Superior temporal gyrus (tissue), 1 donor: ENCODE data around the gene RPL31.
A peak's percentile ranks its signal among the peaks of the same experiment; 100 is the strongest.

Experiments used
- DNase-seq: peaks from one replicate; pipeline ENCODE4 v3.0.0-alpha.2; 2016; ENCODE audit errors: extremely low spot score

RPL31 gene

GRCh38 chr2:100974712-100975520 is 27.2 kb upstream of the RPL31 start:
- DNase-seq: no peak

GRCh38 chr2:100975521-100975785 is 26.6 kb upstream of the RPL31 start:
- no peak for DNase-seq

DNA sequence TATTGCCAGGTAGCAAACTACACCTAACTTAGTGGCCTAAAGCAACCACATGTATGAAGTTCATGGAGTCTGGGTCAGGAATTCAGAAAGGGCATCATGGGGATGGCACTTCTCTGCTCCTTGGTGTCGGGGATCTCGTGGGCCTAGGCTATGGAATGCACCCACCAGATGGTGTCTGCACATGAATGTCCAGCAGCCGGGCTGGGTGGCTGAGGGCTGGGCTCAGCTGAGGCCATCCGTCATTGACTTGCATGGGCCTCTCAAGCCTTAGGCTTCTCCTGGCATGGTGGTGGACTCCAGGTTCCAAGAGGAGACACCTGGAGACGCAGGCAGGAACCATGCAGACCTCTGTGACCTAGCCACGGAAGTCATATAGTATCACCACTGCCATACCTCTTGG is 26.0 kb upstream of the RPL31 start:
- no peak for DNase-seq

GRCh38 chr2:100976645-100977391 is 25.3 kb upstream of the RPL31 start:
- DNase-seq: peak; percentile 25

- no peak for DNase-seq
Measured at GRCh38 chr2:100977511-100977910, 24.6 kb upstream of the RPL31 start.

- peak; percentile 33 for DNase-seq
Measured at GRCh38 chr2:100978582-100979191, 23.4 kb upstream of the RPL31 start.

DNA sequence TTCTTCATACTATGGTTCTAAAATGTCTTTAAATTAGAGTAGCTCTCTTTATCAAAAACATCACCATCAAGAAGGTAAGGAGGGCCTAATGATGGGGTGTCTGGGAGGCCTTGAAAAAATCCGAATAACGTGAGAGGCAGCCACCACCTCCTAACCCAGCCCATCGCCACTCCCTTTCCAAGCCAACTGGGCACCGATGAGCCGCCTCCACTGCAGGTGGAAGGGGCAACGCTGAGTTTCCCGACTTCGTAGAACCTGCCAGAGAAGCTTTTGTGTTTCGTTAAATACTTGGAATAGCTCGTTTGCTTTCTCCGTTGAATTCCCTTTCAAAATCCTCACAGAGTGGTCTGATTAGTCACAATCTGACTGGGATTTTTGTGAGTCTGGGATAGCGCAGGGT is 22.0 kb upstream of the RPL31 start:
- no peak for DNase-seq

GRCh38 chr2:100981011-100981410 is 21.1 kb upstream of the RPL31 start:
- DNase-seq: no peak

DNA sequence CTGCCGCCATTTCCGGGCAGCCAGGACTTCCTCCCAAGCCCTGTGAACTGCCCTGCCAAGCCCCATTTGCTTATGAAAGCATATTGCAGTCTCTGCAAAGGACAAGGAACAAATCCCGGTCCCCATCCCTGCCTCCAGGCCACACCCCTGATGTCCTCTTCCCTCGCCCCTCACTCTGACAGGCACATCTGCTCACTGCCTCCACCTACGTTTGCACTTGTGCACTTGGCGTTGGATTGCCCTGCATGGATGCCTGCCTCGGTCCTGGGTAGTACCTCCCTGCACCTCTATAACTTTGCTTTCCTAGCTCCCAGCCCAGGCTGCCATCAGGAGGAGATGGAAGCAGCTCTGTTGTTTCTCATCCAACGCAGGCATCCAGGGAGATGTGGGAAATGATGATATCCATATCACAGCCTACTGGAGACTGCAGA is 19.6 kb upstream of the RPL31 start:
- DNase-seq: peak; percentile 30

DNA sequence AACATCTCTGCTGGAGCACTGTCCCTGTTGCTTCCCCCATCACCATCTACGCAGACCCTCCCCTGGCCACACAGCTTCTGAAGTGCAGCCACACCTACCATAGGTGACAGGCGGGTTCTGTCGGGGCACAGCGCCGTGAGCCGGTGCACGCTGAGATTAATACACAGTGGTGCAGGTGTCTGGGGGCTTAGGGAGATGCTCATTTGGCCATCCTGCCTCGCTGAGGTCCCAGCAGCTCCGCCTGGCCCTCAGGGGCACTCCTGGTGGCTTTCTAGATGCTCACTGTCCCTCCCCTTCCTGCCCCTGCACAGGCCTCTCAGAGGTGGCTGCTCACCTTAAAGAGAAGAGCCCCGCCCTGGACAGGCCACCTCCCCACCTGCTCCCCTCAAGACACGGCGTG is 18.9 kb upstream of the RPL31 start:
- no peak for DNase-seq

DNA sequence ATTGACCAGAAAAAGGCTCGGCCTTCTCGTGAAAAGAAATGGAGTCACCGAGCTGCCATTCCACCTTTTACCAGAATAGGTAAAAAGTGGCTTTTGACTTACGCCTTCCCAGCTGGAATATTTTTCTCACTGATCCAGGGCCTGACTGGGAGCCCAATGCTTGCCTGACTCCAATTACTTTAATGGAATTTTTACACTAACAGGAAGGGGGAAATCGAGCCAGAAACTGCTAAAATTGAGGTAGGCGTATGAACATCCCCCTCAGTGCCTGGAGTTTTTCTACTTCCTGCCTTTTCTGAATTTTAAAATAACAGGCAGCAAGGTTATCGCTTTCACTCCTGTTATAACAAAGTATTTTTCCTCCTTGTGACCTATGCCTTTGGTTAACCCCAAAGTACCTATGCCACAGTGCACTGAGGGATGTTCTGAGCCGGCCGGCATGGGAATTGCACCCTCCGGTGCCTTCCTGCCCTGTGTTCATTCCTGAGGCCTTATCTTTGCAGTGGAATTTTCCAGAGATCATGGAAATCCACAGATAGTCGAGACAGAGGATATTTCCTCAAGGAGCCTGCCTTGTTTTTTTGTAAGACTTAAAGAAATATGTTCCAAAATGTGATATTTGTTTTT is 18.3 kb upstream of the RPL31 start:
- peak; percentile 46 for DNase-seq

- DNase-seq: peak; percentile 80
Measured at GRCh38 chr2:100984892-100985307, 17.2 kb upstream of the RPL31 start.

DNA sequence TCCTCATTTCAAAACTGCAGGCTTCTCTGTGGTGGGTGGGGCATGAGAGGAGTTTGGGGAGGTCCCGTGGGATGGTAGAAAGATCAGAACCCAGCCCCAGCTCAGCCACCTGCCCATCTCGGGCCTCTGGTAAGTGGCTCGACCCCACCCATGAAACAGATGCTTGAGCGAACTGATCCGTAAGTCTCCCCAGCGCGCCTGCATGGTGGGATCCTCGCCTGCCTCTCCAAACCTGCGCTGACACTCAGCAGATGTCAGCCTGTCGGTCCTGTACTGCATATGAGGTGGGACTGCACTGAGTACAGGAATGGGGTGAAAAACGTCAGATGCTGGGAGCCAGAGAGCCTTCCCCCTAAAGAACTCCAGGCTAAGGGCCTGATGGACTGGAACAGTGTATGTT is 15.9 kb upstream of the RPL31 start:
- no peak for DNase-seq

- DNase-seq: no peak
Measured at GRCh38 chr2:100987536-100987935, 14.6 kb upstream of the RPL31 start.

- no peak for DNase-seq
Measured at GRCh38 chr2:100987974-100988373, 14.1 kb upstream of the RPL31 start.

- DNase-seq: no peak
Measured at GRCh38 chr2:100988630-100989417, 13.3 kb upstream of the RPL31 start.

GRCh38 chr2:100989666-100990065 is 12.4 kb upstream of the RPL31 start:
- DNase-seq: no peak

DNA sequence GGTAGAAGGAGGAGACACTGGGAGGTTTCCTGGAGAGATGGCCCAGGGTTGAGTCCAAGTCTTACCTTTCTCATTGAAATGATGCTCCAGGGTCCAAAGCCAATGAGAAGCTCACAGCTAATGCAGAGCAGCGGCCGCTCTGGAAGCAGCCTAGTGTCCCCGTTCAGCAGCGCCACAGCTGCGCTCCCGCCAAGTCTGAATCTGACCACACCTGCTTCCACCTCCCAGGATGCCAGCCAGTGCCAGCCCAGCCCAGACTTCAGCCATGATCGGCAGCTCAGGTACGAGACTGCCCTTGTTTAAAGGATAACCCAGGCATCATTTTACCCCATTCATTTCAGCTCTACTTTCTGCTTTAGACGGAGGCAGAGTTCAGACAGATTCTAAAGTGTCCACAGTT is 11.9 kb upstream of the RPL31 start:
- no peak for DNase-seq

DNA sequence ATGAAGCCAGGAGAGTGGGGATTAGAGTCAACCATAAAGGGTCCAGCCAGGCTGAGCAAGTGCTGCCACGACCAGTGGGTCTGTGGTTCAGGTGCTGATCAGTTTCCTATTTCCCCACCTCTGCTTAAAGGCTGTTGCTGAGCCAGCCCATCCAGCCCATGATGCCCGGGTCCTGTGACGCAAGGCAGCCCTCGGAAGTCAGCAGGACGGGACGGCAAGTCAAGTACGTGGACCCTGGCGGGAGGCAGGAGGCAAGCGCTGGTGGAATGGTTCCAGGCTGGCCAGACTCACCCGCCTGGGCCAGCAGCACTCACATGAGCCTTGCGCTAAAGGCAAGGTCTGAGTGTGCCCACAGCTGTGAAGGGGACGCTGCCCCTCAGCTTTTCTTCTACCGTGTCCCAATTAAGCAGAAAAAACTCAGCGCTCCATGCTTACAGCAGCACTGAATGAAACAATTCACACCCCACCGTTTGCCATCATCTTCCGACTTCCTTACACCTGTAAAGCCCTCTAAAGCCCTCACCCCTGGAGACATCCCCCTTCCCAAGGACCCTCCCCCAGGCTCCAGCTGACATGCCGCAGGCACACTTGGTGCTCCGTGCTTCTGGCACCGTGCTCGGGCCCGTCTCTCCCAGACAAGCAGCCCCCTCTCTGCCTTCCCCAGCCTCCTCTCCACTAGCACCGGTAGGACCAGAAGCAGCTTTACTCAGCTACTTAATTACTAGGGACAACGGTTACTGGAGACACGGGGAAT is 11.3 kb upstream of the RPL31 start:
- no peak for DNase-seq

- DNase-seq: no peak
Measured at GRCh38 chr2:100991404-100991773, 10.7 kb upstream of the RPL31 start.

DNA sequence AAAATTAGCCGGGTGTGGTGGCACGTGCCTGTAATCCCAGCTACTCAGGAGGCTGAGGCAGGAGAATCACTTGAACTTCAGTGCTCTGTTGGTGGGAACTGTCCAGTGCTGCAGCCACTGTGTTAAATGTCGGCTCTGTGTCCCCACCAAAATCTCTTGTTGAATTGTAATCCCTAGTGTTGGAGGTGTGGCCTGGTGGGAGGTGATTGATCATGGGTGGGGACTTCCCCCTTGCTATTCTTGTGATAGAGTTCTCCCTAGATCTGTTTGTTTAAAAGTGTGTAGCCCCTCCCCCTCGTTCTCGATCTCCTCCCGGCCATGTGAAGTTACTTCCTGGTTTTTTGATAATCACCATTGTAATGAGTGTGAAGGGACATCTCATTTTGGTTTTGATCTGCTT is 9.8 kb upstream of the RPL31 start:
- no peak for DNase-seq
